SU-DHL-6 (cell line): ENCODE measurements around the gene MRPL22.

Experiments used
- H2AFZ ChIP-seq: fragments of 200-600 bp; sonication (generic); 2 replicates; pipeline ENCODE4 v1.6.1; 2014; ENCODE audit warnings: low read depth, mild to moderate bottlenecking, moderate library complexity, mixed read lengths, antibody characterized with exemption, low read length; ENCODE audit not compliant: severe bottlenecking
- H3F3A ChIP-seq: fragments of 200-600 bp; shearing (Covaris generic); 2 replicates; pipeline ENCODE4 v1.6.0; 2016; ENCODE audit warnings: antibody characterized with exemption, mild to moderate bottlenecking; ENCODE audit not compliant: insufficient read depth
- H3K27ac ChIP-seq: fragments of 200-600 bp; sonication (generic); 2 replicates; pipeline ENCODE4 v1.5.1; 2016; ENCODE audit warnings: low read depth, mild to moderate bottlenecking, low read length, moderate library complexity, mixed read lengths
- H3K27me3 ChIP-seq: fragments of 200-600 bp; sonication (generic), shearing (Covaris generic); 2 replicates; pipeline ENCODE4 v1.6.0; 2014; ENCODE audit warnings: mild to moderate bottlenecking, low read length
- H3K36me3 ChIP-seq: fragments of 200-600 bp; sonication (generic); 2 replicates; pipeline ENCODE4 v1.6.1; 2014; ENCODE audit warnings: mild to moderate bottlenecking, low read length, mixed read lengths
- H3K4me2 ChIP-seq: fragments of 300-600, 200-600 bp; shearing (Covaris generic), sonication (generic); 2 replicates; pipeline ENCODE4 v1.6.0; 2014; ENCODE audit warnings: low read length, low read depth, mild to moderate bottlenecking; ENCODE audit not compliant: poor library complexity, severe bottlenecking
- H3K4me3 ChIP-seq: fragments of 200-600 bp; sonication (generic); 2 replicates; pipeline ENCODE4 v1.5.1; 2014; ENCODE audit warnings: antibody characterized with exemption, low read length, mild to moderate bottlenecking, mixed read lengths; ENCODE audit not compliant: insufficient read depth, poor library complexity, severe bottlenecking
- H3K79me2 ChIP-seq: fragments of 200-600 bp; sonication (generic); 2 replicates; pipeline ENCODE4 v1.6.1; 2014; ENCODE audit warnings: mild to moderate bottlenecking, low read length, moderate library complexity; ENCODE audit not compliant: insufficient read depth
- H3K9ac ChIP-seq: fragments of 200-600 bp; sonication (generic); 2 replicates; pipeline ENCODE4 v1.7.0; 2014; ENCODE audit warnings: mild to moderate bottlenecking, low read length
- H3K9me2 ChIP-seq: fragments of 200-600 bp; sonication (generic); replicated peaks from 2 replicates; pipeline ENCODE4 v1.6.1; 2014; ENCODE audit warnings: low read length; ENCODE audit not compliant: insufficient read depth
- H3K9me3 ChIP-seq: fragments of 200-600 bp; sonication (generic); 2 replicates; pipeline ENCODE4 v1.6.1; 2014; ENCODE audit warnings: low read length, mixed read lengths; ENCODE audit not compliant: insufficient read depth
- H4K20me1 ChIP-seq: fragments of 200-600 bp; sonication (generic); 2 replicates; pipeline ENCODE4 v1.6.1; 2014; ENCODE audit warnings: low read depth, mild to moderate bottlenecking, antibody characterized with exemption, low read length, moderate library complexity, mixed read lengths
- CTCF ChIP-seq: fragments of 200-600 bp; sonication (generic); IDR thresholded peaks from one replicate; pipeline ENCODE4 v1.5.1; 2017; ENCODE audit warnings: antibody characterized with exemption, mild to moderate bottlenecking, low read length, moderate library complexity; ENCODE audit not compliant: insufficient read depth, poor library complexity, severe bottlenecking
- EZH2phosphoT487 ChIP-seq: fragments of 200-600 bp; sonication (generic), shearing (Covaris generic); conservative IDR thresholded peaks from 2 replicates; pipeline ENCODE4 v1.6.1; 2018; ENCODE audit warnings: mild to moderate bottlenecking, antibody characterized with exemption, low read length, moderate library complexity, mixed read lengths

Gene MRPL22

GRCh38 chr5:154899151-154899816 is 41.6 kb upstream of the MRPL22 start:
- H3F3A ChIP-seq: no peaks in the 10 kb centered on the region
- no peaks in the 10 kb centered on the region for H3K9me3 ChIP-seq
- H3K79me2 ChIP-seq: no peaks in the 10 kb centered on the region
- H3K4me2 ChIP-seq: no peak overlapping the region
- TF ChIP-seq EZH2phosphoT487 (no peak), CTCF (no peak)
- no peaks in the 10 kb centered on the region for H3K9me2 ChIP-seq
- H4K20me1 ChIP-seq: no peaks in the 10 kb centered on the region
- H2AFZ ChIP-seq: no peak overlapping the region
- no peak overlapping the region for H3K9ac ChIP-seq
- H3K27ac ChIP-seq: no peak overlapping the region
- no peak overlapping the region for H3K4me3 ChIP-seq
- H3K27me3 ChIP-seq: no peaks in the 10 kb centered on the region
- peaks cover 41% of the 10 kb centered on the region for H3K36me3 ChIP-seq

GRCh38 chr5:154900066-154900465 is 40.8 kb upstream of the MRPL22 start:
- H3K27ac ChIP-seq: no peak overlapping the region
- H3K4me2 ChIP-seq: no peak overlapping the region
- H3K4me3 ChIP-seq: no peak overlapping the region
- peaks cover 43% of the 10 kb centered on the region for H3K36me3 ChIP-seq
- no peaks in the 10 kb centered on the region for H3K9me2 ChIP-seq
- no peaks in the 10 kb centered on the region for H4K20me1 ChIP-seq
- no peaks in the 10 kb centered on the region for H3K9me3 ChIP-seq
- no peaks in the 10 kb centered on the region for H3K27me3 ChIP-seq
- no peak overlapping the region for H2AFZ ChIP-seq
- no peaks in the 10 kb centered on the region for H3K79me2 ChIP-seq
- no peak overlapping the region for H3K9ac ChIP-seq
- no peak for TF ChIP-seq CTCF
- no peak for TF ChIP-seq EZH2phosphoT487
- no peaks in the 10 kb centered on the region for H3F3A ChIP-seq

GRCh38 chr5:154901276-154901675 is 39.6 kb upstream of the MRPL22 start:
- Histone ChIP-seq H3K4me2 (no peak overlapping the region), H2AFZ (no peak overlapping the region), H4K20me1 (no peaks in the 10 kb centered on the region), H3K9me3 (no peaks in the 10 kb centered on the region), H3K4me3 (no peak overlapping the region), H3K27ac (no peak overlapping the region), H3K36me3 (peaks cover 41% of the 10 kb centered on the region), H3K27me3 (no peaks in the 10 kb centered on the region), H3K9me2 (no peaks in the 10 kb centered on the region), H3K9ac (no peak overlapping the region), H3K79me2 (no peaks in the 10 kb centered on the region), H3F3A (no peaks in the 10 kb centered on the region)
- TF ChIP-seq CTCF (no peak), EZH2phosphoT487 (no peak)
